ENCODE results near the gene SLAMF6.

- no peak for TF ChIP-seq CTCF (IDR thresholded peaks at IDR 0.05)
- no peak for TF ChIP-seq POLR2A (IDR thresholded peaks at IDR 0.05)
- no peak for TF ChIP-seq EP300 (IDR thresholded peaks at IDR 0.05; ENCODE audit: low read depth)
Observed at GRCh38 chr1:160539684-160539989, 16.6 kb upstream of the SLAMF6 start.
